ENCODE measurements around the gene RARG.

GRCh38 chr12:53211476-53212381, 20.3 kb downstream of the RARG start:
- TF ChIP-seq CREB1 (IDR thresholded peaks at IDR 0.05; ENCODE audit: low read depth) = no peak
- peak; percentile 47; the same call in 1 of the 2 replicates for TF ChIP-seq RAD21 (IDR thresholded peaks at IDR 0.05; ENCODE audit: low read depth)
- no peak for TF ChIP-seq FOXM1 (IDR thresholded peaks at IDR 0.05; ENCODE audit: borderline replicate concordance, low read depth)
- no peak for TF ChIP-seq MAX (IDR thresholded peaks at IDR 0.05)
- no peak for TF ChIP-seq USF1 (IDR thresholded peaks at IDR 0.05)
- no peak for TF ChIP-seq REST (IDR thresholded peaks at IDR 0.05; ENCODE audit: low read depth)
- no peak for TF ChIP-seq CEBPB (IDR thresholded peaks at IDR 0.05)
- TF ChIP-seq TAF1 (IDR thresholded peaks at IDR 0.05; ENCODE audit: low read depth) = no peak
- no peak for TF ChIP-seq NFIC (IDR thresholded peaks at IDR 0.05)
- no peak for TF ChIP-seq TEAD4 (IDR thresholded peaks at IDR 0.05)
- no peak for TF ChIP-seq EP300 (IDR thresholded peaks at IDR 0.05; ENCODE audit: borderline replicate concordance)
- TF ChIP-seq TCF12 (IDR thresholded peaks at IDR 0.05; ENCODE audit: low read depth) = no peak

Data from Ishikawa (cell line).